ENCODE measurements around the gene TNFRSF21. TPM values are rescaled to one million over a fixed set of nuclear protein-coding genes. Genes with fewer than 3 reads are reported as not detected.

The TNFRSF21 gene
- polyA plus RNA-seq, 1 donor (not counting 4 experiments of a cell fraction or from before 2014, with no cell fraction given), result 50.2 TPM

DNA sequence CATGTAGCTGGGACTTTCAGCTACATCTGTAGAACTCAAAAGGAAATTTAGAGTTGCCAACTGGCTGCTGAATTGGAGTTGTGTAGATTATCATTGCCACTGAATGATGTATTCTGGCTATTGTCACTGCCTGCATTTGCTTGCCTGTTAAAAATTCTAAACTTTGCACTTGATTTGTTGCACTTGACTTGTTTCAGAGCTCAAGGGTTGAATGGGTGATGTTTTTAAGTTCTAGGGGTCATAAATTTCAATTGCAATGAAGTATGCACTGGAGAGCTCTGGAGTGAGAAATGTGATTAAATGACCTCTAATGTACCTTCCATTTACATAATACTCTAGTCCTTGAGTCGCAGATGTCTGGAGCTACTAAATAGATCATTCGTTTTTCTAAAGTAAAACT, 102.4 kb downstream of the TNFRSF21 start:
- no peaks in the 10 kb centered on the region for H3K36me3 ChIP-seq (ENCODE audit: control insufficient read depth in 2 of 2, extremely low read depth in 1 of 2, insufficient read depth in 2 of 2, low read length in 2 of 2)
- no peaks in the 10 kb centered on the region for H3K27me3 ChIP-seq (ENCODE audit: control insufficient read depth, extremely low read depth, insufficient read depth, low read length)
- H3K4me3 ChIP-seq (ENCODE audit: control insufficient read depth in 2 of 3, extremely low read depth in 1 of 3, insufficient read depth in 2 of 3, low read depth in 1 of 3, low read length in 3 of 3), result no peak overlapping the region
- FAIRE-seq (no peak), DNase-seq (ENCODE audit: low read depth, low spot score) (no peak)
- no peak overlapping the region for H3K4me2 ChIP-seq (ENCODE audit: control insufficient read depth, extremely low read depth, insufficient read depth, low read depth, low read length)
- H3K9me3 ChIP-seq (ENCODE audit: control insufficient read depth, low read depth, low read length), result no peaks in the 10 kb centered on the region
- no peaks in the 10 kb centered on the region for H3K9me1 ChIP-seq (ENCODE audit: control insufficient read depth, extremely low read depth, insufficient read depth, low read length)
- H3K4me1 ChIP-seq (ENCODE audit: control insufficient read depth, extremely low read depth, insufficient read depth, low read length), result peaks cover 13% of the 10 kb centered on the region
- H3K9ac ChIP-seq (ENCODE audit: control insufficient read depth, extremely low read depth, insufficient read depth, low read length), result no peak overlapping the region
- H3K27ac ChIP-seq (ENCODE audit: control insufficient read depth, insufficient read depth, low read length), result no peak overlapping the region
- H3K79me2 ChIP-seq (ENCODE audit: control insufficient read depth, insufficient read depth, low read length), result no peaks in the 10 kb centered on the region
- no peaks in the 10 kb centered on the region for H4K20me1 ChIP-seq (ENCODE audit: control insufficient read depth, extremely low read depth, insufficient read depth, low read length)
- dilution Hi-C loops (cut with MboI; ENCODE audit: extremely low pct_ligation_motif_present, low sequenced_read_pairs), result no loop called here
- H2AFZ ChIP-seq (ENCODE audit: control insufficient read depth, low read length), result no peak overlapping the region
- TF ChIP-seq CTCF (optimal IDR thresholded peaks at IDR 0.05 in 1 of 3, IDR thresholded peaks at IDR 0.05 in 1 of 3, conservative IDR thresholded peaks at IDR 0.05 in 1 of 3; ENCODE audit: extremely low read depth in 1 of 3, insufficient read depth in 2 of 3, low read length in 3 of 3) (no peak), EZH2 (IDR thresholded peaks at IDR 0.05; ENCODE audit: low read length) (no peak)

DNA sequence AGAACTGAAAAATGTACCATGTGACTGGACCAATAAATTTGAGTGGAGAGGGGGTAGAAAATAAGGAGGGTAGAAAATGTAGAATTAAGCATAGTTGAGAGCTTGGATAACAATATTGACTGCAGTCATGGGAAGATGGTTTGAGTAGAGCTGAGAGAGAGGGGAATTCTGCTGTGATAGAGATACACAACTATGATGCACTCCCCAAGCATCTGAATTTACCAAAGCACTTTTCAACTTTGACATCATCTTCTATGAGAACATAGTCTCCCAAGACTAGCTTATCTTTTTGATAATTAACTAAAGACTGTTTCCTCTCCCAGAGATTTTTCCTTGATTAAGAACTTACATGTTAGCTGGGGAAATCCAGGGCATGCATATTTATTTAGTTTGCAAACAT, 103.1 kb downstream of the TNFRSF21 start:
- Histone ChIP-seq H3K36me3 (ENCODE audit: control insufficient read depth in 2 of 2, extremely low read depth in 1 of 2, insufficient read depth in 2 of 2, low read length in 2 of 2) (no peaks in the 10 kb centered on the region), H3K9me1 (ENCODE audit: control insufficient read depth, extremely low read depth, insufficient read depth, low read length) (no peaks in the 10 kb centered on the region), H3K4me1 (ENCODE audit: control insufficient read depth, extremely low read depth, insufficient read depth, low read length) (peaks cover 13% of the 10 kb centered on the region), H2AFZ (ENCODE audit: control insufficient read depth, low read length) (no peak overlapping the region), H4K20me1 (ENCODE audit: control insufficient read depth, extremely low read depth, insufficient read depth, low read length) (no peaks in the 10 kb centered on the region), H3K79me2 (ENCODE audit: control insufficient read depth, insufficient read depth, low read length) (no peaks in the 10 kb centered on the region), H3K27ac (ENCODE audit: control insufficient read depth, insufficient read depth, low read length) (no peak overlapping the region), H3K4me3 (ENCODE audit: control insufficient read depth in 2 of 3, extremely low read depth in 1 of 3, insufficient read depth in 2 of 3, low read depth in 1 of 3, low read length in 3 of 3) (no peak overlapping the region), H3K9ac (ENCODE audit: control insufficient read depth, extremely low read depth, insufficient read depth, low read length) (no peak overlapping the region), H3K9me3 (ENCODE audit: control insufficient read depth, low read depth, low read length) (no peaks in the 10 kb centered on the region), H3K27me3 (ENCODE audit: control insufficient read depth, extremely low read depth, insufficient read depth, low read length) (no peaks in the 10 kb centered on the region), H3K4me2 (ENCODE audit: control insufficient read depth, extremely low read depth, insufficient read depth, low read depth, low read length) (no peak overlapping the region)
- DNase-seq (ENCODE audit: low read depth, low spot score) (no peak), FAIRE-seq (no peak)
- no peak for TF ChIP-seq EZH2 (IDR thresholded peaks at IDR 0.05; ENCODE audit: low read length)
- no peak for TF ChIP-seq CTCF (optimal IDR thresholded peaks at IDR 0.05 in 1 of 3, IDR thresholded peaks at IDR 0.05 in 1 of 3, conservative IDR thresholded peaks at IDR 0.05 in 1 of 3; ENCODE audit: extremely low read depth in 1 of 3, insufficient read depth in 2 of 3, low read length in 3 of 3)
- dilution Hi-C loops (cut with MboI; ENCODE audit: extremely low pct_ligation_motif_present, low sequenced_read_pairs), result no loop called here
